H1 (cell line): Measurements from ENCODE around the gene GDPD2. TPM values are rescaled to one million over a fixed set of nuclear protein-coding genes. Genes with fewer than 3 reads are reported as not detected.

Experiments
- CTCF ChIA-PET: fragments of 300-600 bp; sonication (Branson Sonifier 250); formaldehyde crosslinking; loops from one replicate; lab custom pipeline; 2021; ENCODE audit not compliant: partially characterized antibody; lab: Charles Lee
- POLR2A ChIA-PET: fragments of 300-600 bp; sonication (Branson Sonifier 250); formaldehyde crosslinking; loops from one replicate; lab custom pipeline; 2021; ENCODE audit warnings: inconsistent platforms; ENCODE audit not compliant: partially characterized antibody; lab: Charles Lee
- DNase-seq, 2 experiments: peaks; one replicate each; pipeline versions ENCODE4 v3.0.0 to v3.0.0-alpha.2; 2010 to 2022; ENCODE audit warnings: low spot score in 2 of 2, low read depth in 1 of 2, mixed read lengths in 1 of 2
- FAIRE-seq: peaks from 2 replicates; lab custom pipeline; 2011; peaks lifted over from hg19 to GRCh38; lab: Jason Lieb, UNC
- H2AFZ ChIP-seq: 2 replicates; pipeline ENCODE4 v1.8.1; 2012; ENCODE audit warnings: low read length, inconsistent platforms
- H2AK5ac ChIP-seq: 2 replicates; pipeline ENCODE4 v1.6.1; 2013; ENCODE audit warnings: low read depth, low read length
- H2BK120ac ChIP-seq: replicated peaks from 2 replicates; pipeline ENCODE3; 2013; ENCODE audit warnings: low read depth, low read length, inconsistent platforms
- H2BK12ac ChIP-seq: 2 replicates; pipeline ENCODE4 v1.6.1; 2013; ENCODE audit warnings: low read depth, low read length
- H2BK15ac ChIP-seq: 2 replicates; pipeline ENCODE4 v1.6.1; 2013; ENCODE audit warnings: low read length
- H2BK20ac ChIP-seq: 2 replicates; pipeline ENCODE4 v1.6.1; 2013; ENCODE audit warnings: low read length
- H2BK5ac ChIP-seq: 2 replicates; pipeline ENCODE4 v1.6.1; 2013; ENCODE audit warnings: low read depth, low read length
- H3K14ac ChIP-seq: 2 replicates; pipeline ENCODE4 v1.6.1; 2013; ENCODE audit warnings: inconsistent platforms; ENCODE audit not compliant: insufficient read length
- H3K18ac ChIP-seq: 2 replicates; pipeline ENCODE4 v1.6.1; 2013; ENCODE audit warnings: low read length; ENCODE audit errors: extremely low read depth
- H3K23ac ChIP-seq: 2 replicates; pipeline ENCODE4 v1.6.1; 2013; ENCODE audit warnings: inconsistent platforms; ENCODE audit not compliant: insufficient read length
- H3K23me2 ChIP-seq: 2 replicates; pipeline ENCODE4 v1.6.1; 2013; ENCODE audit warnings: low read depth, low read length
- H3K27ac ChIP-seq: 2 replicates; pipeline ENCODE4 v1.6.1; 2011; ENCODE audit warnings: low read depth, low read length, inconsistent platforms
- H3K27me3 ChIP-seq, 4 experiments: replicated peaks in 1 of 4; 1 replicate in 1 of 4; 2 replicates in 3 of 4; pipeline versions ENCODE4 v1.6.1 to v1.8.1; 2011 to 2013; ENCODE audit warnings: low read length in 3 of 4, mild to moderate bottlenecking in 3 of 4, inconsistent platforms in 2 of 4, mixed read lengths in 2 of 4, moderate library complexity in 1 of 4; ENCODE audit not compliant: control insufficient read depth in 3 of 4, insufficient read depth in 3 of 4; ENCODE audit errors: extremely low read depth in 1 of 4
- H3K36me3 ChIP-seq, 4 experiments: 2 replicates each; pipeline versions ENCODE4 v1.6.1 to v1.8.1; 2011 to 2013; ENCODE audit warnings: mild to moderate bottlenecking in 4 of 4, low read length in 3 of 4, moderate library complexity in 2 of 4, control low read depth in 1 of 4, inconsistent platforms in 1 of 4; ENCODE audit not compliant: insufficient read depth in 4 of 4, control insufficient read depth in 2 of 4
- H3K4ac ChIP-seq: replicated peaks from 2 replicates; pipeline ENCODE3; 2013; ENCODE audit warnings: low read length, low read depth, mixed read lengths, inconsistent platforms; ENCODE audit not compliant: insufficient read length
- H3K4me1 ChIP-seq, 4 experiments: replicated peaks in 1 of 4; 1 replicate in 1 of 4; 2 replicates in 3 of 4; pipeline versions ENCODE4 v1.6.1 to v1.8.1; 2011 to 2013; ENCODE audit warnings: low read length in 3 of 4, inconsistent platforms in 2 of 4, mixed read lengths in 1 of 4; ENCODE audit not compliant: insufficient read depth in 4 of 4, control insufficient read depth in 3 of 4
- H3K4me2 ChIP-seq, 2 experiments: 2 replicates each; pipeline versions ENCODE4 v1.6.1 to v1.8.1; 2011 to 2013; ENCODE audit warnings: low read depth in 2 of 2, low read length in 2 of 2, control low read depth in 1 of 2, inconsistent platforms in 1 of 2, mild to moderate bottlenecking in 1 of 2; ENCODE audit not compliant: insufficient read depth in 1 of 2
- H3K4me3 ChIP-seq, 4 experiments: fragments of 200-600, 300-600 bp in 1 of 4; sonication (generic), shearing (Covaris generic), sonication (Bioruptor Twin) in 1 of 4; 2 replicates each; pipeline versions ENCODE4 v1.5.1 to v1.8.1; 2011 to 2016; ENCODE audit warnings: low read length in 4 of 4, low read depth in 3 of 4, control low read depth in 2 of 4, inconsistent platforms in 2 of 4, mild to moderate bottlenecking in 2 of 4, mixed read lengths in 1 of 4, moderate library complexity in 1 of 4; ENCODE audit not compliant: insufficient read depth in 2 of 4; ENCODE audit errors: extremely low read depth in 1 of 4
- H3K56ac ChIP-seq: replicated peaks from 2 replicates; pipeline ENCODE3; 2013; ENCODE audit warnings: low read depth, mild to moderate bottlenecking, mixed read lengths, low read length, inconsistent platforms; ENCODE audit not compliant: insufficient read length
- H3K79me1 ChIP-seq: 2 replicates; pipeline ENCODE4 v1.6.1; 2013; ENCODE audit warnings: low read depth, low read length, control low read depth
- H3K79me2 ChIP-seq, 2 experiments: 2 replicates each; pipeline versions ENCODE4 v1.6.1 to v1.8.1; 2012 to 2013; ENCODE audit warnings: low read length in 2 of 2, mild to moderate bottlenecking in 2 of 2, inconsistent platforms in 1 of 2; ENCODE audit not compliant: insufficient read depth in 2 of 2, control insufficient read depth in 1 of 2
- H3K9ac ChIP-seq, 4 experiments: replicated peaks in 1 of 4; 1 replicate in 1 of 4; 2 replicates in 3 of 4; pipeline versions ENCODE4 v1.6.1 to v1.8.1; 2011 to 2013; ENCODE audit warnings: low read depth in 3 of 4, low read length in 3 of 4, control low read depth in 2 of 4, mild to moderate bottlenecking in 2 of 4, moderate library complexity in 2 of 4, inconsistent platforms in 1 of 4; ENCODE audit errors: extremely low read depth in 1 of 4
- H3K9me3 ChIP-seq, 2 experiments: 2 replicates each; pipeline versions ENCODE4 v1.6.1 to v1.8.1; 2012 to 2013; ENCODE audit warnings: mild to moderate bottlenecking in 2 of 2, moderate library complexity in 2 of 2, control low read depth in 1 of 2, inconsistent platforms in 1 of 2, low read depth in 1 of 2, low read length in 1 of 2, mixed read lengths in 1 of 2; ENCODE audit not compliant: insufficient read depth in 2 of 2
- H4K20me1 ChIP-seq, 2 experiments: replicated peaks in 1 of 2; 2 replicates each; pipeline versions ENCODE3 to v1.8.1; 2011 to 2013; ENCODE audit warnings: inconsistent platforms in 2 of 2, low read length in 2 of 2, mild to moderate bottlenecking in 1 of 2; ENCODE audit not compliant: insufficient read depth in 2 of 2, control insufficient read depth in 1 of 2
- H4K5ac ChIP-seq: 2 replicates; pipeline ENCODE4 v1.6.1; 2013; ENCODE audit warnings: low read length, low read depth, mixed read lengths, inconsistent platforms; ENCODE audit not compliant: insufficient read length
- H4K8ac ChIP-seq: 2 replicates; pipeline ENCODE4 v1.8.0; 2013; ENCODE audit warnings: mild to moderate bottlenecking, moderate library complexity, low read length, inconsistent platforms; ENCODE audit not compliant: insufficient read depth; ENCODE audit errors: extremely low read depth
- H4K91ac ChIP-seq: replicated peaks from 2 replicates; pipeline ENCODE3; 2013; ENCODE audit warnings: low read length, mixed read lengths, inconsistent platforms; ENCODE audit not compliant: insufficient read length
- ATF2 ChIP-seq: IDR thresholded peaks from 2 replicates; pipeline ENCODE4 v1.6.1; 2012; ENCODE audit warnings: low read length, inconsistent platforms
- BRCA1 ChIP-seq: IDR thresholded peaks from 2 replicates; pipeline ENCODE4 v1.6.1; 2012; ENCODE audit warnings: low read depth, low read length, improper control_type of control experiment
- CREB1 ChIP-seq: IDR thresholded peaks from 2 replicates; pipeline ENCODE4 v1.6.1; 2012; ENCODE audit warnings: inconsistent platforms
- EGR1 ChIP-seq: IDR thresholded peaks from 2 replicates; pipeline ENCODE4 v1.6.1; 2011; ENCODE audit warnings: low read depth, low read length, borderline replicate concordance
- HDAC2 ChIP-seq, 2 experiments: fragments of 300-600 bp in 1 of 2; sonication (generic) in 1 of 2; IDR thresholded peaks; 2 replicates each; pipeline ENCODE4 v1.6.1; 2011 to 2012; ENCODE audit warnings: low read depth in 2 of 2, low read length in 2 of 2, mild to moderate bottlenecking in 2 of 2, moderate library complexity in 2 of 2, borderline replicate concordance in 1 of 2, inconsistent platforms in 1 of 2
- MAX ChIP-seq: IDR thresholded peaks from 2 replicates; pipeline ENCODE4 v1.6.1; 2012; ENCODE audit warnings: inconsistent platforms
- NRF1 ChIP-seq: IDR thresholded peaks from 2 replicates; pipeline ENCODE4 v1.6.1; 2011; ENCODE audit warnings: mild to moderate bottlenecking, low read depth, low read length, improper control_type of control experiment
- POLR2A ChIP-seq, 2 experiments: IDR thresholded peaks; 1 replicate in 1 of 2; 2 replicates in 1 of 2; pipeline ENCODE4 v1.6.1; 2011; ENCODE audit warnings: low read depth in 2 of 2, low read length in 2 of 2, mild to moderate bottlenecking in 2 of 2; ENCODE audit errors: control extremely low read depth in 1 of 2
- SAP30 ChIP-seq: fragments of 300-600 bp; sonication (generic); IDR thresholded peaks from 2 replicates; pipeline ENCODE4 v1.7.1; 2012; ENCODE audit warnings: low read length, moderate library complexity, mild to moderate bottlenecking, inconsistent platforms; ENCODE audit not compliant: insufficient read depth, insufficient replicate concordance
- SIX5 ChIP-seq: IDR thresholded peaks from 2 replicates; pipeline ENCODE4 v1.6.1; 2011; ENCODE audit warnings: mild to moderate bottlenecking, low read depth, low read length
- WGBS, 2 experiments: shearing (Covaris generic) in 1 of 2; methylation state at CpG; one replicate each; pipeline versions ENCODE4 v1.1.6 to v1.1.7; 2013 to 2015; ENCODE audit warnings: low lambda C conversion rate in 2 of 2, mixed read lengths in 2 of 2, inconsistent platforms in 1 of 2, low coverage in 1 of 2, missing lambda C conversion rate in 1 of 2; ENCODE audit not compliant: insufficient replicate concordance in 2 of 2, insufficient coverage in 1 of 2, insufficient read length in 1 of 2; ENCODE audit errors: extremely low coverage in 1 of 2, missing lambda C conversion rate in 1 of 2; 5-methylcytosine and 5-hydroxymethylcytosine counted together
- polyA plus RNA-seq, 7 experiments: library from polyadenylated mRNA; depleted of rRNA in 3 of 7; stranded (reverse) in 5 of 7; unstranded in 2 of 7; fragments of >200 nt in 5 of 7; fragments of 200-250 nt in 2 of 7; gene quantifications; 1 replicate in 5 of 7; 2 replicates in 1 of 7; 4 replicates in 1 of 7; pipeline versions ENCODE4 v1.2.1 to v1.2.3, GENCODE V29; 2011 to 2013; ENCODE audit warnings: missing spikeins in 2 of 7, mixed read lengths in 2 of 7
- total RNA-seq: library from RNA; stranded (reverse); fragmentation: NEBNext Ultra II Directional; extraction: Animal tissue kit (Norgen Biotek cat#: 25700); gene quantifications from 2 replicates; pipeline ENCODE4 v1.2.1, GENCODE V29; 2021

GDPD2 gene
- total and polyA plus RNA-seq, 2 of the 8 experiments (the other 6 are each of a cell fraction or from before 2014, with no cell fraction given): 25.6 to 68.3 TPM

- H3K9ac ChIP-seq: peak overlapping the region; percentile 42 to 76 (median 62); a peak in 6 of 7 replicates
- no peaks in the 10 kb centered on the region for H3K79me1 ChIP-seq
- 0 out of 2 replicates have a peak overlapping the region, but pooled peaks have one; percentile 52 for H2BK5ac ChIP-seq
- no peak overlapping the region for H2BK15ac ChIP-seq
- H3K9me3 ChIP-seq: no peaks in the 10 kb centered on the region
- H3K79me2 ChIP-seq: no peaks in the 10 kb centered on the region
- no peak overlapping the region for H3K56ac ChIP-seq
- H4K8ac ChIP-seq: no peak overlapping the region
- no peak overlapping the region for H3K23ac ChIP-seq
- no peaks in the 10 kb centered on the region for H3K27me3 ChIP-seq
- H2AK5ac ChIP-seq: no peak overlapping the region
- H2AFZ ChIP-seq: peak overlapping the region; percentile 97; the same call in 1 of the 2 replicates
- peaks cover 0 to 6% (median 1%) of the 10 kb centered on the region in 4 experiments; a peak in 4 of 7 replicates for H3K4me1 ChIP-seq
- no CpG with 5 or more reads among the region's 45 CpGs for WGBS, 2 experiments
- no peak overlapping the region for H2BK12ac ChIP-seq
- no peaks in the 10 kb centered on the region; the same call in 1 of the 2 replicates for H3K23me2 ChIP-seq
- H4K20me1 ChIP-seq: no peaks in the 10 kb centered on the region
- FAIRE-seq (no peak), DNase-seq (peak; percentile 50 to 73)
- H2BK20ac ChIP-seq: no peak overlapping the region
- peak overlapping the region; percentile 84 for H3K27ac ChIP-seq
- no peak overlapping the region; the same call in 1 of the 2 replicates for H3K18ac ChIP-seq
- no peak overlapping the region for H4K5ac ChIP-seq
- peaks cover 4 to 20% (median 13%) of the 10 kb centered on the region in 4 experiments for H3K36me3 ChIP-seq
- H3K4me2 ChIP-seq: peak overlapping the region; percentile 15 to 82
- no peak overlapping the region for H2BK120ac ChIP-seq
- no peak overlapping the region for H3K14ac ChIP-seq
- ChIA-PET CTCF (interaction anchor here (0.9 to 4.2 kb wide), 6 partner anchors 10 to 45 kb away, joined by 4 to 43 read pairs (median 7); partner anchors contain the start of genes DLG3 and GDPD2), POLR2A (interaction anchor here (1.2 to 5.3 kb wide), 6 partner anchors 8 to 21 kb away, joined by 3 to 52 read pairs (median 8); partner anchors contain the start of genes DLG3 and GDPD2)
- H4K91ac ChIP-seq: no peak overlapping the region
- no peak overlapping the region for H3K4ac ChIP-seq
- H3K4me3 ChIP-seq: peak overlapping the region; percentile 44 to 88 (median 76)
- TF ChIP-seq SIX5 (peak; percentile 20; the same call in 1 of the 2 replicates), NRF1 (no peak), MAX (peak; percentile 65), ATF2 (0 out of 2 replicates have a peak, but pooled peaks have one; percentile 11), BRCA1 (no peak), HDAC2 (IDR thresholded peaks at IDR 0.05; ENCODE audit: borderline replicate concordance in 1 of 2, low read depth in 2 of 2, low read length in 2 of 2) (no peak), EGR1 (no peak), SAP30 (no peak), POLR2A (IDR thresholded peaks at IDR 0.05; ENCODE audit: control extremely low read depth in 1 of 2, low read depth in 2 of 2, low read length in 2 of 2) (peak in 1 of 2 experiments; percentile 66; a peak in 1 of 3 replicates), CREB1 (0 out of 2 replicates have a peak, but pooled peaks have one; percentile 16)
Measured at GRCh38 chrX:70434352-70434866, 11.3 kb downstream of the GDPD2 start.
